Naive B cell (primary cell): ENCODE results near the gene ERMP1. TPM values are rescaled to one million over a fixed set of nuclear protein-coding genes. Genes with fewer than 3 reads are reported as not detected.

Experiments used
- ATAC-seq, 2 donors: fragments of 150-1000 bp; cut with Tn5 transposase; 2 replicates each; pipeline ENCODE4 v1.10.0; 2021; ENCODE audit warnings: low read depth in 2 of 2, mild to moderate bottlenecking in 2 of 2, moderate library complexity in 2 of 2
- DNase-seq: peaks from one replicate; pipeline ENCODE4 v3.0.0; 2022
- H3K27ac Mint-ChIP-seq, 6 donors: one replicate each; pipeline ENCODE4 v1.8.0; 2020 to 2022; ENCODE audit warnings: mild to moderate bottlenecking in 6 of 6, mixed read lengths in 6 of 6, moderate library complexity in 5 of 6, inconsistent platforms in 2 of 6
- H3K27me3 Mint-ChIP-seq, 3 donors: one replicate each; pipeline ENCODE4 v1.8.0; 2021 to 2022; ENCODE audit warnings: mixed read lengths in 3 of 3, mild to moderate bottlenecking in 1 of 3
- H3K36me3 Mint-ChIP-seq, 2 donors: one replicate each; pipeline ENCODE4 v1.8.0; 2020 to 2022; ENCODE audit warnings: mixed read lengths in 2 of 2, inconsistent platforms in 1 of 2, mild to moderate bottlenecking in 1 of 2
- H3K4me1 Mint-ChIP-seq, 3 donors: one replicate each; pipeline ENCODE4 v1.8.0; 2020 to 2022; ENCODE audit warnings: mixed read lengths in 3 of 3, inconsistent platforms in 1 of 3, mild to moderate bottlenecking in 1 of 3, moderate library complexity in 1 of 3
- H3K4me3 Mint-ChIP-seq, 8 donors: one replicate each; pipeline ENCODE4 v1.8.0; 2020 to 2022; ENCODE audit warnings: mild to moderate bottlenecking in 8 of 8, mixed read lengths in 8 of 8, moderate library complexity in 8 of 8, inconsistent platforms in 2 of 8
- H3K9me3 Mint-ChIP-seq, 7 donors: one replicate each; pipeline ENCODE4 v1.8.0; 2020 to 2022; ENCODE audit warnings: mixed read lengths in 7 of 7, mild to moderate bottlenecking in 5 of 7, inconsistent platforms in 2 of 7, moderate library complexity in 1 of 7
- polyA plus RNA-seq, 6 donors: library from polyadenylated mRNA; unstranded; fragments of 300-500 nt; fragmentation: Illumina TruSeq; gene quantifications; one replicate each; pipeline ENCODE4 v1.2.3, GENCODE V29; 2021; ENCODE audit warnings: low read depth in 6 of 6

ERMP1 gene
- polyA plus RNA-seq, 6 donors from 2014 or later: 3.0 to 6.4 (median 4.2) TPM

DNA sequence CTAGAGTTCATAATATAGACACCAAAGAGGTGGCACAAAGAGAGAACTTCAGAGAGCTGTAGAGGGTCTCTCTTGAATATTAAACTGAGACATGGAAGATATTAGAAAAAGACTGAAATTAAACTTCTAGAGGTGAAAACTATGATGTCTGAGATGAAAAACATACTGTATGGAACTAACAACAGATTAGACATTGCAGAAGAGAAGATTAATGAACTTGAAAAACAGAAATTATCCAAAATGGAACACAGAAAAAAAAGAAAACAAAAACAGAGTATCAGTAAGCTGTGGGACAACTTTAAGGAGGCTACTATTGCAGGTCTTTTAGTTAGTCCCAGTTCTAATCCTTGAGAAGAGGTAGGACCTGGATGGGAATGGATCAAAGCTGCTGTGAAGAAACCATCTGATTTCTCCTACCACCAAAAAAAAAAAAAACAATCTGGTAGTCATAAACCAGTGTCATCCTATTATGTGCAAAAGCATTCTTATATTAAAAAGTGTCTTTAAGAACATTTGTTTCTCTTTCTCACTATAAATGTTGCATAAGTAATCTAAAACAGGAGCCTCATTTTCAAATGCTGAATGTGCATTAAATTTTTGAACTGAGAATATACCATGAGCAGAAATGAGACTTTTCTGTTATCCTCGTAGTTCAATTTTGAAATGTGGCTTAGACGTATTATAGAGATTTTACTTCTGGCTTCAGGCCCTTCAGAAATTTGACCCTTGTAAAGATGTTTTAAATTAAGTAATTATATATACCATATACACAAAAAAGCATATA is 96.2 kb downstream of the ERMP1 start:
- no peak for ATAC-seq
- Mint-ChIP-seq H3K27ac (no peak overlapping the region), H3K9me3 (no peaks in the 10 kb centered on the region), H3K36me3 (peaks cover 18 to 44% of the 10 kb centered on the region in 2 donors), H3K4me3 (no peak overlapping the region), H3K27me3 (no peaks in the 10 kb centered on the region), H3K4me1 (peaks cover 0 to 4% (median 0%) of the 10 kb centered on the region in 3 donors)
- DNase-seq: no peak

DNA sequence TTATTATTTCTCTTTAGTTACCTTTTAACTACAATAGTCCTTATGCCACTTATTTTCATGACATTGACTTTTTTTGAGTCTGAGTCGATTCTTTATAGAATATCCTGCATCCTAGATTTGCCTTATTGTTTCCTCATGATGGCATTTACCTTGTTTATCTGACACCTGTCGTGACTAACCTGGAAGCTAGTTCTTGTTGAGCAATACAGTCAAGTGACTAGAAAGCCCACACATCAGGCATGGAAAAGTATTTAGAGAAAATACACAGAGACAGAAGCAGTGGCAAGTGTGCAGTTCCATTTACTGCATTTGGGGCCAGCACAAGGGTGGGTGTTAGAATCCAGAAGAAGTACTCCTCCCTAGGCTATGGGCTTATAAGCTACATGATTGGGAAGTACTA is 97.8 kb downstream of the ERMP1 start:
- Mint-ChIP-seq H3K36me3 (peaks cover 18 to 40% of the 10 kb centered on the region in 2 donors), H3K27me3 (no peaks in the 10 kb centered on the region), H3K4me3 (no peak overlapping the region), H3K27ac (no peak overlapping the region), H3K4me1 (peaks cover 0 to 4% (median 0%) of the 10 kb centered on the region in 3 donors), H3K9me3 (no peaks in the 10 kb centered on the region)
- DNase-seq: no peak
- no peak for ATAC-seq

Other genes with a start within 250 kb of the ERMP1 start
- gene RIC1, start 204.0 kb downstream of the ERMP1 start, polyA plus RNA-seq: 10 to 100 TPM in 5 of 6 donors, 1 to 10 TPM in 1; 9.5 to 14.2 (median 10.9) TPM
- under 1 TPM in 3 of 6 donors, not detected in 3; 0.15 to 0.45 (median 0.16) TPM for gene MLANA, start 57.8 kb upstream of the ERMP1 start, polyA plus RNA-seq
- 10 to 100 TPM; 16.4 to 22.8 (median 20.4) TPM for gene RANBP6, start 182.5 kb upstream of the ERMP1 start, polyA plus RNA-seq